OCI-LY3 (cell line): ENCODE results near the gene FOXN1.

ENCODE experiments used
- H2AFZ ChIP-seq: fragments of 200-600, 300-600 bp; shearing (Covaris generic); 2 replicates; pipeline ENCODE4 v1.6.0; 2014; ENCODE audit warnings: antibody characterized with exemption, low read depth, low read length
- H3K27ac ChIP-seq: fragments of 200-600, 300-600 bp; sonication (generic); 2 replicates; pipeline ENCODE4 v1.5.1; 2014; ENCODE audit warnings: mild to moderate bottlenecking, low read length, moderate library complexity, mixed read lengths
- H3K27me3 ChIP-seq: fragments of 200-600, 300-600 bp; sonication (generic); 2 replicates; pipeline ENCODE4 v1.6.1; 2014; ENCODE audit warnings: low read depth, low read length, mixed read lengths
- H3K36me3 ChIP-seq: fragments of 200-600, 300-600 bp; sonication (generic); replicated peaks from 2 replicates; pipeline ENCODE3; 2014; ENCODE audit warnings: low read depth, low read length, mixed read lengths
- H3K4me1 ChIP-seq: fragments of 300-600, 200-600 bp; sonication (generic); 2 replicates; pipeline ENCODE4 v1.6.1; 2014; ENCODE audit warnings: low read length, mixed read lengths
- H3K4me2 ChIP-seq: fragments of 200-600, 300-600 bp; sonication (generic); 2 replicates; pipeline ENCODE4 v1.6.1; 2014; ENCODE audit warnings: low read length, mixed read lengths
- H3K4me3 ChIP-seq: fragments of 300-600, 200-600 bp; sonication (generic); 2 replicates; pipeline ENCODE4 v1.5.1; 2014; ENCODE audit warnings: antibody characterized with exemption, mild to moderate bottlenecking, low read length, moderate library complexity
- H3K79me2 ChIP-seq: fragments of 300-600, 200-600 bp; shearing (Covaris generic); 2 replicates; pipeline ENCODE4 v1.6.1; 2014; ENCODE audit warnings: mild to moderate bottlenecking, low read length, mixed read lengths
- H3K9ac ChIP-seq: fragments of 300-600, 200-600 bp; shearing (Covaris generic); 2 replicates; pipeline ENCODE4 v1.6.0; 2014; ENCODE audit warnings: mild to moderate bottlenecking, low read length, moderate library complexity
- H3K9me3 ChIP-seq: fragments of 200-600, 300-600 bp; shearing (Covaris generic); 2 replicates; pipeline ENCODE4 v1.6.1; 2014; ENCODE audit warnings: low read length, mixed read lengths; ENCODE audit not compliant: insufficient read depth
- H4K20me1 ChIP-seq: fragments of 200-600, 300-600 bp; sonication (generic); 2 replicates; pipeline ENCODE4 v1.6.1; 2016; ENCODE audit warnings: low read length, mixed read lengths; ENCODE audit not compliant: insufficient read depth
- EZH2phosphoT487 ChIP-seq: fragments of 200-600 bp; shearing (Covaris generic); IDR thresholded peaks from 2 replicates; pipeline ENCODE4 v1.6.1; 2018; ENCODE audit warnings: antibody characterized with exemption, mixed run types, low read depth
- TF ChIP-seq, protein P1 (sequence below): fragments of 200-600, 300-600 bp; sonication (generic); IDR thresholded peaks from 2 replicates; pipeline ENCODE4 v1.5.1; 2014; ENCODE audit warnings: antibody characterized with exemption, low read length, low read depth

FOXN1 gene

DNA sequence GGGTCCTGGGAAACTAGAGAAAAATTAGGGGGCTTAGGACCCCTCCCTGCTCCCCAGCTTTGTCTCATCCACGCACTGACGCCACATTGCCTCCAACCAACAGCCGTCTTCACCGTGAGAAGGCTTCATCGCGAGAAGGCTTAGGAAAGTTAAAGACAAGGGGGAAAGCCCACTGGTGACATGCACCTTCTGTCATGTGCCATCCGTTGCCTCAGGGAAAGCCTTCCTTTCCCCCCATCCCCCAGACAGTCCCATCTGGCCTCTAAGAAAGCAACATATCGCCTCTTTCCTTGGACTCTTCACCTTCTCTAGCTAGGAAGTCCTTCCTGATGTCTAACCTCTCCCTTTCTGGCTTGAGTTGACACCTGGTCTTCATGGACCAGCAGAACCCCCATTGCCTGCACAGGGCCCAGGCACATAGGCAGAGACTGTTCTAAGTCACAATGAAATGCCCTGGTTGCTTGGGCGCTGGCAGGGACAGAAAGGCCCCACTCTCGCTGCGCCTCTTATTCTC, 2.1 kb downstream of the FOXN1 start:
- no peak overlapping the region for H3K4me2 ChIP-seq
- TF ChIP-seq, protein P1, sequence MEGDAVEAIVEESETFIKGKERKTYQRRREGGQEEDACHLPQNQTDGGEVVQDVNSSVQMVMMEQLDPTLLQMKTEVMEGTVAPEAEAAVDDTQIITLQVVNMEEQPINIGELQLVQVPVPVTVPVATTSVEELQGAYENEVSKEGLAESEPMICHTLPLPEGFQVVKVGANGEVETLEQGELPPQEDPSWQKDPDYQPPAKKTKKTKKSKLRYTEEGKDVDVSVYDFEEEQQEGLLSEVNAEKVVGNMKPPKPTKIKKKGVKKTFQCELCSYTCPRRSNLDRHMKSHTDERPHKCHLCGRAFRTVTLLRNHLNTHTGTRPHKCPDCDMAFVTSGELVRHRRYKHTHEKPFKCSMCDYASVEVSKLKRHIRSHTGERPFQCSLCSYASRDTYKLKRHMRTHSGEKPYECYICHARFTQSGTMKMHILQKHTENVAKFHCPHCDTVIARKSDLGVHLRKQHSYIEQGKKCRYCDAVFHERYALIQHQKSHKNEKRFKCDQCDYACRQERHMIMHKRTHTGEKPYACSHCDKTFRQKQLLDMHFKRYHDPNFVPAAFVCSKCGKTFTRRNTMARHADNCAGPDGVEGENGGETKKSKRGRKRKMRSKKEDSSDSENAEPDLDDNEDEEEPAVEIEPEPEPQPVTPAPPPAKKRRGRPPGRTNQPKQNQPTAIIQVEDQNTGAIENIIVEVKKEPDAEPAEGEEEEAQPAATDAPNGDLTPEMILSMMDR: no peak
- no peak for TF ChIP-seq EZH2phosphoT487
- H3K9ac ChIP-seq: no peak overlapping the region

GRCh38 chr17:28509789-28510188, 3.6 kb downstream of the FOXN1 start:
- Histone ChIP-seq H3K27me3 (peaks cover 15% of the 10 kb centered on the region), H3K4me3 (no peak overlapping the region)

More for the DNA sequence above, 2.1 kb downstream of the FOXN1 start:
- H2AFZ ChIP-seq: no peak overlapping the region
- H3K4me3 ChIP-seq: no peak overlapping the region
- no peaks in the 10 kb centered on the region for H3K79me2 ChIP-seq
- no peaks in the 10 kb centered on the region for H4K20me1 ChIP-seq
- 0 out of 2 replicates have a peak, but pooled peaks cover 4% of the 10 kb centered on the region for H3K27me3 ChIP-seq
- H3K9me3 ChIP-seq: no peaks in the 10 kb centered on the region
- H3K4me1 ChIP-seq: peaks cover 18% of the 10 kb centered on the region
- no peaks in the 10 kb centered on the region for H3K36me3 ChIP-seq
- H3K27ac ChIP-seq: no peak overlapping the region

GRCh38 chr17:28511858-28512461, 5.8 kb downstream of the FOXN1 start:
- no peaks in the 10 kb centered on the region for H3K79me2 ChIP-seq
- H3K27me3 ChIP-seq: peaks cover 21% of the 10 kb centered on the region
- H3K4me1 ChIP-seq: peaks cover 23% of the 10 kb centered on the region
- H4K20me1 ChIP-seq: no peaks in the 10 kb centered on the region
- H3K4me2 ChIP-seq: no peak overlapping the region
- H3K9me3 ChIP-seq: peaks cover 5% of the 10 kb centered on the region
- no peak overlapping the region for H3K4me3 ChIP-seq
- no peak overlapping the region for H3K9ac ChIP-seq
- no peak overlapping the region for H2AFZ ChIP-seq
- H3K36me3 ChIP-seq: no peaks in the 10 kb centered on the region
- TF ChIP-seq, protein P1: 0 out of 2 replicates have a peak, but pooled peaks have one; percentile 9
- no peak for TF ChIP-seq EZH2phosphoT487
- no peak overlapping the region for H3K27ac ChIP-seq

More at GRCh38 chr17:28509789-28510188, 3.6 kb downstream of the FOXN1 start:
- Histone ChIP-seq H3K4me1 (peaks cover 24% of the 10 kb centered on the region), H3K36me3 (no peaks in the 10 kb centered on the region), H3K79me2 (no peaks in the 10 kb centered on the region), H3K4me2 (no peak overlapping the region), H2AFZ (no peak overlapping the region), H3K27ac (no peak overlapping the region), H3K9me3 (no peaks in the 10 kb centered on the region), H3K9ac (no peak overlapping the region), H4K20me1 (no peaks in the 10 kb centered on the region)
- no peak for TF ChIP-seq EZH2phosphoT487
- TF ChIP-seq, protein P1: no peak

DNA sequence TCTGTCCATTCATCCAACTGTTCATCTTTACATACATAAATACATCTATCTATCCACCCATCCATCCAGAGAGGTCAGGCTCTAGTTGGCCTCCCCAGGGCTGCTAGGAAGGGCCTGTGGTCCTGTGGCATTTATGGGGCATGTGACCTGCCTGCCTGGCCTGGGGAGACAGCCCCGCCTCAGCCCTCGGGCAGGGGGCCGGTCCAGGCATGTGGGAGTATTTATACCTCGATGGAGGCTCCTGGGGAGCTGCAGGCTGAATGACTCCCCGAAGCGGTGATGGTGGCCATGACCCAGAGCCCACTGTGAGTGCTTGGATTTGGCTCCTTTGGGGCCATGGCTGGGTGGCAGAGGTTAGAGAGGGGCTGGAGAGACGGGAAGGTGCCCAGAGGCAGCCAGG, 7.3 kb downstream of the FOXN1 start:
- H3K4me3 ChIP-seq: no peak overlapping the region
- H3K27me3 ChIP-seq: peaks cover 19% of the 10 kb centered on the region
- H3K4me1 ChIP-seq: peaks cover 24% of the 10 kb centered on the region
- no peak overlapping the region for H3K27ac ChIP-seq
- no peaks in the 10 kb centered on the region for H3K79me2 ChIP-seq
- H3K9ac ChIP-seq: no peak overlapping the region
- H4K20me1 ChIP-seq: no peaks in the 10 kb centered on the region
- H3K4me2 ChIP-seq: no peak overlapping the region
- no peak overlapping the region for H2AFZ ChIP-seq
- TF ChIP-seq, protein P1: no peak
- TF ChIP-seq EZH2phosphoT487: no peak
- H3K9me3 ChIP-seq: peaks cover 5% of the 10 kb centered on the region
- no peaks in the 10 kb centered on the region for H3K36me3 ChIP-seq
